HG02759 (cell line): ENCODE results near the gene DEFB125.
"Not testable (repeated sequence)": the region's sequence is repeated elsewhere in the genome, so short reads cannot be mapped to it uniquely, and the experiment has no call there.

Experiments used
- ATAC-seq: cut with Tn5 transposase; IDR thresholded peaks from one replicate; pipeline ENCODE4 v1.9.1; 2021; ENCODE audit warnings: mild to moderate bottlenecking, moderate library complexity; ENCODE audit not compliant: unreplicated experiment

DEFB125 gene

GRCh38 chr20:87401-87800, at the start of gene DEFB125:
Gene DEFB125 (plus strand): TSS chr20:87672. CDS start chr20:87710, 38 bp downstream.
- no peak for ATAC-seq

- ATAC-seq, result no peak
Measured at GRCh38 chr20:60035-60918, 27.2 kb upstream of the DEFB125 start.

GRCh38 chr20:61230-61629, 26.2 kb upstream of the DEFB125 start:
- no peak for ATAC-seq

GRCh38 chr20:61757-62156, 25.7 kb upstream of the DEFB125 start:
- ATAC-seq, result no peak

- ATAC-seq, result no peak
Measured at GRCh38 chr20:62487-62886, 25.0 kb upstream of the DEFB125 start.

- ATAC-seq, result no peak
Measured at GRCh38 chr20:64026-64603, 23.4 kb upstream of the DEFB125 start.

GRCh38 chr20:64766-65322, 22.6 kb upstream of the DEFB125 start:
- ATAC-seq, result no peak

GRCh38 chr20:77231-77630, 10.2 kb upstream of the DEFB125 start:
- no peak for ATAC-seq

- ATAC-seq, result no peak
Measured at GRCh38 chr20:78338-78737, 9.1 kb upstream of the DEFB125 start.

GRCh38 chr20:79565-79964, 7.9 kb upstream of the DEFB125 start:
- ATAC-seq, result no peak

- no peak for ATAC-seq
Measured at GRCh38 chr20:90651-91050, 3.2 kb downstream of the DEFB125 start.

GRCh38 chr20:93641-94040, 6.2 kb downstream of the DEFB125 start:
- ATAC-seq, result no peak

- no peak for ATAC-seq
Measured at GRCh38 chr20:95215-95614, 7.7 kb downstream of the DEFB125 start.

GRCh38 chr20:97691-98090, 10.2 kb downstream of the DEFB125 start:
- not testable (repeated sequence) for ATAC-seq

- no peak for ATAC-seq
Measured at GRCh38 chr20:101975-102374, 14.5 kb downstream of the DEFB125 start.

GRCh38 chr20:103456-103855, 16.0 kb downstream of the DEFB125 start:
- no peak for ATAC-seq

- no peak for ATAC-seq
Measured at GRCh38 chr20:112396-112795, 24.9 kb downstream of the DEFB125 start.

- ATAC-seq, result no peak
Measured at GRCh38 chr20:117518-117917, 30.0 kb downstream of the DEFB125 start.

GRCh38 chr20:129786-130323, 42.4 kb downstream of the DEFB125 start:
- ATAC-seq, result not testable (repeated sequence)

- ATAC-seq, result no peak
Measured at GRCh38 chr20:137668-138490, 50.4 kb downstream of the DEFB125 start.

GRCh38 chr20:142290-142689, 54.8 kb downstream of the DEFB125 start, which contains the start of gene DEFB126:
Gene DEFB126 (plus strand): TSS chr20:142590. CDS start chr20:142629, 39 bp downstream.
- no peak for ATAC-seq
